ENCODE results near the gene MAPT. TPM values are rescaled to one million over a fixed set of nuclear protein-coding genes. Genes with fewer than 3 reads are reported as not detected.

The MAPT gene
- total RNA-seq: under 0.01 and 0.15 TPM in 2 replicates

DNA sequence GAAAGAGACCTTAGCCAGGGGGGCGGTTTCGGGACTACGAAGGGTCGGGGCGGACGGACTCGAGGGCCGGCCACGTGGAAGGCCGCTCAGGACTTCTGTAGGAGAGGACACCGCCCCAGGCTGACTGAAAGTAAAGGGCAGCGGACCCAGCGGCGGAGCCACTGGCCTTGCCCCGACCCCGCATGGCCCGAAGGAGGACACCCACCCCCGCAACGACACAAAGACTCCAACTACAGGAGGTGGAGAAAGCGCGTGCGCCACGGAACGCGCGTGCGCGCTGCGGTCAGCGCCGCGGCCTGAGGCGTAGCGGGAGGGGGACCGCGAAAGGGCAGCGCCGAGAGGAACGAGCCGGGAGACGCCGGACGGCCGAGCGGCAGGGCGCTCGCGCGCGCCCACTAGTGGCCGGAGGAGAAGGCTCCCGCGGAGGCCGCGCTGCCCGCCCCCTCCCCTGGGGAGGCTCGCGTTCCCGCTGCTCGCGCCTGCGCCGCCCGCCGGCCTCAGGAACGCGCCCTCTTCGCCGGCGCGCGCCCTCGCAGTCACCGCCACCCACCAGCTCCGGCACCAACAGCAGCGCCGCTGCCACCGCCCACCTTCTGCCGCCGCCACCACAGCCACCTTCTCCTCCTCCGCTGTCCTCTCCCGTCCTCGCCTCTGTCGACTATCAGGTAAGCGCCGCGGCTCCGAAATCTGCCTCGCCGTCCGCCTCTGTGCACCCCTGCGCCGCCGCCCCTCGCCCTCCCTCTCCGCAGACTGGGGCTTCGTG, at the start of gene MAPT:
MAPT (plus strand) TSS at position 533 of the 763 bp plus-strand sequence. CDS start 67,784 bp downstream, outside the sequence.

DNA sequence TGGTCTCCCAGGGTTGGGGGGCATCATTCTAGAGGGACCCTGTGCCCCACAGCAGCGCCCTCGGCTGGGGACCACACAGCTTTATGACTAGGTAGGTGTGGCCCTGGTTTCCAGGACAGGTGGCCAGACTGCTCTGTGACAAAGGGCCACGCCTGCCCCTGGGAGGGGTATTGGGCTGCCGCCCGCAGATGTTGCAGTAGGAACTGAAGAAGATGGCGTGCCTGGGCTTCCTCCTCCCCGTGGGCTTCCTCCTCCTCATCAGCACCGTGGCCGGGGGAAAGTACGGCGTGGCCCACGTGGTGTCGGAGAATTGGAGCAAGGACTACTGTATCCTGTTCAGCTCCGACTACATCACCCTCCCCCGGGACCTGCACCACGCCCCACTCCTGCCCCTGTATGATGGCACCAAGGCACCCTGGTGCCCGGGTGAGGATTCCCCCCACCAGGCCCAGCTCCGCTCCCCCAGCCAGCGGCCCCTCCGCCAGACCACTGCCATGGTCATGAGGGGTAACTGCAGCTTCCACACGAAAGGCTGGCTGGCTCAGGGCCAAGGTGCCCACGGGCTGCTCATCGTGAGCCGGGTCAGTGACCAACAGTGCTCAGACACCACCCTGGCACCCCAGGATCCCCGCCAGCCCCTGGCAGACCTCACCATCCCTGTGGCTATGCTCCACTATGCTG, 49.5 kb upstream of the MAPT start, which contains the start of gene SPPL2C:
SPPL2C (plus strand) TSS at position 187 of the 681 bp plus-strand sequence; CDS start at position 213, 26 bp downstream.

GRCh38 chr17:45998987-45999899, 104.9 kb downstream of the MAPT start, which contains the start of gene STH:
Gene STH (plus strand): TSS chr17:45999250. CDS start chr17:45999280, 30 bp downstream.

Other genes starting within 250 kb of the MAPT start
- gene CRHR1, start 110.2 kb upstream of the MAPT start, total RNA-seq: not detected in 2 replicates
- not detected in 2 replicates for gene SPPL2C, start 49.7 kb upstream of the MAPT start, total RNA-seq
- not detected in 2 replicates for gene STH, start 104.7 kb downstream of the MAPT start, total RNA-seq

All from bronchus fibroblast of lung (primary cell).